Endothelial cell (in vitro differentiated cells): ENCODE measurements around the gene TRIM69. TPM values are rescaled to one million over a fixed set of nuclear protein-coding genes. Genes with fewer than 3 reads are reported as not detected.

Experiments
- DNase-seq: peaks from one replicate; pipeline ENCODE4 v3.0.0; 2021; ENCODE audit warnings: low spot score
- H3K27ac Mint-ChIP-seq: one replicate; pipeline ENCODE4 v1.8.0; 2021; ENCODE audit warnings: mixed read lengths, inconsistent platforms; ENCODE audit not compliant: unreplicated experiment
- H3K27me3 Mint-ChIP-seq: one replicate; pipeline ENCODE4 v1.8.0; 2021; ENCODE audit warnings: mild to moderate bottlenecking, moderate library complexity, mixed read lengths, inconsistent platforms; ENCODE audit not compliant: unreplicated experiment
- H3K36me3 Mint-ChIP-seq: one replicate; pipeline ENCODE4 v1.8.0; 2021; ENCODE audit warnings: mild to moderate bottlenecking, low read depth, mixed read lengths, inconsistent platforms; ENCODE audit not compliant: unreplicated experiment
- H3K4me1 Mint-ChIP-seq: one replicate; pipeline ENCODE4 v1.8.0; 2021; ENCODE audit warnings: mild to moderate bottlenecking, mixed read lengths, inconsistent platforms; ENCODE audit not compliant: unreplicated experiment
- H3K4me3 Mint-ChIP-seq: one replicate; pipeline ENCODE4 v1.8.0; 2021; ENCODE audit warnings: mild to moderate bottlenecking, mixed read lengths, inconsistent platforms; ENCODE audit not compliant: unreplicated experiment
- H3K9me3 Mint-ChIP-seq: one replicate; pipeline ENCODE4 v1.8.0; 2021; ENCODE audit warnings: mixed read lengths, inconsistent platforms; ENCODE audit not compliant: unreplicated experiment
- CTCF ChIP-seq: fragments of 200-600 bp; sonication (generic); IDR thresholded peaks from one replicate; pipeline ENCODE4 v1.5.0; 2021; ENCODE audit warnings: antibody characterized with exemption; ENCODE audit not compliant: unreplicated experiment
- total RNA-seq: library from RNA; stranded (reverse); fragmentation: NEBNext Ultra II Directional; extraction: Animal tissue kit (Norgen Biotek cat#: 25700); gene quantifications from one replicate; pipeline ENCODE4 v1.2.1, GENCODE V29; 2021; ENCODE audit not compliant: unreplicated experiment

TRIM69 gene
- total RNA-seq, 1 donor from 2014 or later, result 13.4 TPM

DNA sequence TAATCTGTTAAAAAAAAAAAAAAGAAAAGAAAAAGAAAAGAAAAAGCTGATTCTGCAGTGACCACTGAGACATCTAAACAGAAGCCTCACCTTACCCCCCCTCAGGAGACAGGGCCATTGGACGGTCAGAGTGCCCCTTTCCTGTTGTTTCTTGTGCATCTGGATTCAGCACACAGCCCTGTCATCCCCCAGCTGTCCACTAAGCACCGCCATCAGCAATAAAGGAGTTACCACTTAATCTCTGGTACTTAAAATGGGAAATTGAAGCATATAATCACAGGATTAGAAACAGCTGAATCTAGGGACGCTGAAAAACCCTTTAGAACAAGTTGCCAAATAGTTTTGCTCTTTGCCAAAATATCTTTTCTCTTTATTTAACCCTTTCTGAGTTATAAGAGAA lies 62.5 kb downstream of the TRIM69 start:
- no peak for DNase-seq
- no peak overlapping the region for H3K4me3 Mint-ChIP-seq
- H3K4me1 Mint-ChIP-seq, result peaks cover 15% of the 10 kb centered on the region
- no peaks in the 10 kb centered on the region for H3K36me3 Mint-ChIP-seq
- H3K27ac Mint-ChIP-seq, result no peak overlapping the region
- H3K9me3 Mint-ChIP-seq, result no peaks in the 10 kb centered on the region
- TF ChIP-seq CTCF, result no peak
- no peaks in the 10 kb centered on the region for H3K27me3 Mint-ChIP-seq

- H3K27me3 Mint-ChIP-seq, result peaks cover 3% of the 10 kb centered on the region
- no peak for TF ChIP-seq CTCF
- H3K4me1 Mint-ChIP-seq, result peaks cover 34% of the 10 kb centered on the region
- H3K9me3 Mint-ChIP-seq, result no peaks in the 10 kb centered on the region
- no peak for DNase-seq
- no peak overlapping the region for H3K4me3 Mint-ChIP-seq
- no peaks in the 10 kb centered on the region for H3K36me3 Mint-ChIP-seq
- H3K27ac Mint-ChIP-seq, result no peak overlapping the region
Observed at GRCh38 chr15:44801364-44801763, 65.0 kb downstream of the TRIM69 start.

GRCh38 chr15:44801797-44802196 lies 65.5 kb downstream of the TRIM69 start:
- Mint-ChIP-seq H3K27me3 (peaks cover 3% of the 10 kb centered on the region), H3K4me1 (peaks cover 34% of the 10 kb centered on the region), H3K4me3 (no peak overlapping the region)

DNA sequence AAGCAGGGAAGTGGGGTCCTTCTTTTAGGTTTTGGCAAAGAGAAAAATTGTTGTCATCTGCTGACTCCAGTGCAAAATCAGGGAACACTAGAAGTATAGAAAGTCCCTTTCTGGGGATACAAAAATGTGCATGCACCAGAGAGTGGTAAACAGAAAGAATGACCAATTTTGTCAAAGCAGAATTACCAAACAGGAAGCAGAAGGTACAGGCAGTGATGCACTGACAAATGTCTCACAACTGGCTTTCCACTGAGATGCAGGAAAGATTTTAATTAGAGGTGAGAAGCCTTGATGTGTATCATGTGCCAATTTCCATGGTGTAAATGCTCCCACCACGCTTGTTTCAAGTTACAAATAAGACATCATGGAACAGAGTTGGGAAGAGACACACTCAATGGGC lies 66.0 kb downstream of the TRIM69 start:
- H3K9me3 Mint-ChIP-seq, result no peaks in the 10 kb centered on the region
- H3K4me1 Mint-ChIP-seq, result peaks cover 33% of the 10 kb centered on the region
- H3K4me3 Mint-ChIP-seq, result no peak overlapping the region
- DNase-seq, result no peak
- no peaks in the 10 kb centered on the region for H3K36me3 Mint-ChIP-seq
- peak overlapping the region; percentile 100 for H3K27ac Mint-ChIP-seq
- no peak for TF ChIP-seq CTCF
- H3K27me3 Mint-ChIP-seq, result peaks cover 3% of the 10 kb centered on the region

More at GRCh38 chr15:44801797-44802196, 65.5 kb downstream of the TRIM69 start:
- no peak for TF ChIP-seq CTCF
- Mint-ChIP-seq H3K9me3 (no peaks in the 10 kb centered on the region), H3K27ac (no peak overlapping the region), H3K36me3 (no peaks in the 10 kb centered on the region)
- DNase-seq, result no peak

GRCh38 chr15:44804298-44805046 lies 68.1 kb downstream of the TRIM69 start:
- H3K9me3 Mint-ChIP-seq, result no peaks in the 10 kb centered on the region
- peak overlapping the region; percentile 100 for H3K27ac Mint-ChIP-seq
- peaks cover 31% of the 10 kb centered on the region for H3K4me1 Mint-ChIP-seq
- H3K36me3 Mint-ChIP-seq, result no peaks in the 10 kb centered on the region
- no peak for TF ChIP-seq CTCF
- peak; percentile 11 for DNase-seq
- H3K27me3 Mint-ChIP-seq, result peaks cover 3% of the 10 kb centered on the region
- H3K4me3 Mint-ChIP-seq, result peak overlapping the region; percentile 29
